Globus pallidus (tissue), 1 donor: ENCODE data around the gene LAMA3.

Source experiments
- DNase-seq: peaks from one replicate; pipeline ENCODE4 v3.0.0-alpha.2; 2015; ENCODE audit warnings: low spot score

LAMA3 gene

DNA sequence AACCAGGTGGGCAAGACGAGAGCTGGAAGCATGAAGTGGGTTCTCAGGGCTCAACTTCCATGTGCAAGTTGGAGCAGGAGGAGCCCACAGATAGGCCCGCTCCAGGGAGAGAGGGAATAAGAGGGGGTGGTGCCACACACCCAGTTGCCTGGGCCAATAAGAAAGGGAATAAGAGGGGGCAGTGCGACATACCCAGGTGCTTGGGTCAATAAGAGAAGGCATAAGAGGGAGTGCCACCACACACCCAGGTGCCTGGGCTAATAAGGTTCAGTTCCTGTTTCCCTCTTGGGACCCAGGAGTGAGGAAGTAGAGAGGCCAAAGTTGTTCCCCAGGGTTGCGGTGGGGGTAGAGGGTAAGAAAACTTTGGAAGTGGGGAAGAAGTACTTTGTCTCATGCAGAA, 127.5 kb downstream of the LAMA3 start:
- DNase-seq: no peak

DNA sequence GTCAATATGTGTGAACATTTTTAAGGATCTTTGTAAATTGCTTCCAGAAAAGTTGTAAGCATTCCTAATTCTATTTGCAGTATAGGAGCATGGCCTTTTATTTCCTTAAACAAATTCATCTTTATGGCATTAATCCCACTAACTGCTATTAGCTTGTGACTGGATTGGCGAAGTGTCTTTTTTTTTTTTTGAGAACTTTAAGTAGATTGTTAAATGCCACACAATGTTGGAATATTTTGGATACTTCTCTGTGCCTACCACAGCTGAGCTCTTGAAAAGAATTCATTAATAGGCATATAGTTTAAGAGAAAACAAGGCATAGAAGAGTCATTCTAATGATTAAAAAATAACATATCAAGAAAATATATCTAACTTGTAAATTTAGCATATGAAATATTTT, 129.7 kb downstream of the LAMA3 start:
- no peak for DNase-seq

DNA sequence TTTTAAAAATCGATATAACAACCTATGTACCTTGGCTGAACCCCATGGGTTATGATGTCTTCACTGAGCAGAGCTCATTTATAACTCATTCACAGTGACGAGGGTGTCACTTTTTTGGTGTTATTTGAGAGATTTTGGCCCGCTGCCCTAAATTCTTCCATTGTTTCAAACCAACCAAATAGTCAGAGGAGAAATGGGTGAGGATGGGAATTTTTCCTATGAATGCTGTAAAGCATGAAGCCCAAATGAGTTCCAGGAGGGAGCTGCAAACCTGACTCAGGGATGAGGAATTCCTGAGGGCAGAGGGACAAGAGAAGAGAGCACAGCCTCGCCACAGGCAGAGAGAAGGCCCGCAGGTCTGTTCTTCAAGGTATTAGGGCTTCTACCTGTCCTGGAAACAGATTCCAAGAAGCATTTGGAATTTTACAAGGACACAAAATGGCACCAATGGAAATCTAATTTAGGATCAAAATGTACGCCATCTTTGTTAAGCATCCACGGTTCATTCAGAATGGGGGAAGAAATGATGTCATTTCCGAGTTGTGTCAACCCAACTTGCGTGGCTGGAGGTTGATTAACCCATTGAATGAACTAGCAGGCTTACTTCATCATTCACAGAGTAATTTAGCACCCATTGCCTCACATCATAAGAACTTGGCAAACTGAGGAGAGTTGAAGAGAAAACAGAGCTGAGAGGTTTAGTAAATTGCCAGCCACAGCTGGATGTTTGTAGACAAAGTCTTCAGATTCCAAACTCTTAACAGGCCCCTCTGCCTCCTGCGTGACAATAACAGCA, 133.5 kb downstream of the LAMA3 start:
- DNase-seq: no peak

DNA sequence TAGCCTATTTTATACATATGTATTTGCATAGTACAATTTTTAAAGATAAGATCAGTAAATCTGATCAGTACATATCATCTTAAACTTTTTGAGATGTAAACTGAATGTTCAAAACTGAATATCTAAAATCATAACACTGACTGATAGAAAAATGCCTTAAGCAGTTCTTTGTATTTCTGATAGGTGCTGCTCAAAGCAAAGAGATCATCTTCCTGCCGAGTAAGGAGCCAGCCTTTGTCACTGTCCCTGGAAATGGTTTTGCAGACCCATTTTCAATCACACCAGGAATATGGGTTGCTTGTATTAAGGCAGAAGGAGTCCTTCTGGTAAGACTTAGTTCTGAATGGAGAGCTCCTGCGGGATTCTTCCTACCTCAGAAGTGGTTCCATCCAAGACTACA, 135.0 kb downstream of the LAMA3 start:
- no peak for DNase-seq

DNA sequence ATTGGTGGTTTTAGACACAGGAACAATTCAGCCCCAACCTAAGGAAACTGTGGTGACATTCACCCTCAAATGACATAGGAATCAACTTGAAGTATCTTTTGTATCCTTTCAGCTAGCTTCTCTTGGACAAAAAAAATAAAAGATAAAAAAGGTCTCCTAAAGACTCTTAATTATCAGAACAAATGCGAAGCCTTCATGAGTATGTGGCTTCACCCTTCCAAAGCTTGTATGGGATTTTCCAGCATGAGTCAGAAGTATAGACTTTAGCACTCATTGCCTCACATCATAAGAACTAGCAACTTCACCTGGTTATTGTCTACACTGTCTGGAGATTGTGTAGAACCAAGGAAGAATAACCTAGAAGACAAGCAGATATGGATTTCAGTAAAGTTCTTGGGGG, 135.4 kb downstream of the LAMA3 start:
- no peak for DNase-seq

DNA sequence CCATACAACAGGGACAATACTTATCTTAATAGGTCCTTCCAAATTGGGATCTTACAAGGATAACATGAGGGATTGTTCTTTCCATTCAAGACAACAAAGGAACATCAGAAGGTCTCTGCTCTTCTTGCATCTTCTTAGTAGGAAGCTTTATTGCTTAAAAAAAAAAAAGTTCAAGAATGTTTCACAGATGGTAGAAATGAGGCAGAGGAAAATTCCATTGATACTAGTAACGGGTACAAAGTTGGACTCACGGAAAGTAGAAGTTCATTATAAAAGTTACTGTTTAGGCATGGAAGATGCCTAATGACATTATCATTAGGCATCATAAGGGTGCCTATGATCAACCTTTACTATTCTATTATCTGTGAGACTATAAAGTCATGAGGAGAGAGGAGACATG, 136.2 kb downstream of the LAMA3 start:
- no peak for DNase-seq

DNA sequence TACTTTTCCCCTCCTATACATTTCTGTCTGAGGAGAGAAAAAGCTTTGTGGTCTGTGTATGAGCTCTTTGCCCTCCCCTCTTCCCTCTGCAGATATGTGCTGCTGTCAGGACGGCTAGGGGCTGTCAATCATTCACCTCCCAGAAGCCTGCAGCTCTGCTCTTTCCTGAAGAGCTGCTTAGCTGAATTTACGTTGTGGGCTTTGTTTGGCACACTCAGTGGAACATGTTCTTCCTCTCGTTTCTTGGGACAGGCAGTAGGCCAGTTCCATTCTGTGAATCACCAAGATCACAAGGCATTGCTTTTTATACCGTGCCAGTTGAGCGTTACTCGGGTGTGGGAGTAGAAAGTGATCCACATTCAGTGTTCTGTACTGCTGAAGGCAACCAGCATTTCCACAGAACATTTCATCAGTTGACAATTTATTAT, 136.7 kb downstream of the LAMA3 start:
- DNase-seq: peak; percentile 45

DNA sequence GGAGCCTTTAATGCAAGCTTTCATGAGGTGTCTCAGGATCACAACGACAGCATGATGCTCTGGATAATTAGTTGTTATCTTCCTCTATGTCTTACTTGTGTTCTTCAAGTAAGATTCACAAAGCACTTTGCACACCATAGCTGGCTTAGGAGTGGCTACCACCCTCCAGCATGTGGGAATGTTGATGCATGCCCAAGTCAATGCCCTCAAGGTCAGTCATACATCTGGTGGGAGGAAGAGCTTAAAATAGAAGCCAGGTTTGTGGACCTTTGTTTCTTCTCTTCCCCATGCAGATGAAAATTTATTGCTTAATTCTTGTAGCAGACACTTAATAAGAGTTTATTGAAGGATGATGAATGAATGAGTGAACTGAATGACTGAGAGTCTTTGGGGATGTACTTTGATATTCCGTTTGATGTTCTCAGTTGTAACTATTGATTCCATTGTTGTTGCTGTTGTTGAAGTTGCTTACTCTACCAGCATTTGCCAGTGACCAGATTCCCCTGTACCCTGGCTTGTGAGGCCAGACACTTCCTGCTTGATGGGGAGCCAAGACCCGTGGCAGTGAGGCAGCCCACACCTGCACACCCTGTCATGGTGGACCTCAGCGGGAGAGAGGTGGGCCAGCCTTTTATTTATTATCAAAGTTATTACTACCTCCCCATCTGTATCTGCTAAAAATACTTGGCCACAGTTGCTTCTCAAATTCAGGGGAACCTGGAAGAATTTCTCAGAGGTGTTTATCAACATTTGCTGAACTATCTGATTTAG, 137.8 kb downstream of the LAMA3 start:
- DNase-seq: no peak

DNA sequence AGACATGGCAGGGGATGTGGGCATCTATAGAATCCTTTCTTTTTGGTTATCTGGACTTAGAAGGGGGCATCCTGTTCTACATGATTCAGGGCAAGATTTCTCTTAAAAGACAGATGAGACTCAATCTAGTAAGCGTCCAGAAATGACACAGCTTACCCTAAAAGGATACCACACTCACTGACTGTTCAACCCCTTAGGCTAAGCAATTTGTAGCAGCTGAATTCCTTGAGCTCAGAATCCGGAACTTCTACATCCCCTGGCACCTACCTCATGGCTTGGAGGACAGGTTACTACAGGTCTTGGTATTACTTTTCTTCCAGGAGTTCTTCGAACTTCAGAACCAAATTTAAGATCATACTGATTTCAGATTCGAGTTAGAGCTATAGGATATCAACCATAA, 138.4 kb downstream of the LAMA3 start:
- DNase-seq: no peak

DNA sequence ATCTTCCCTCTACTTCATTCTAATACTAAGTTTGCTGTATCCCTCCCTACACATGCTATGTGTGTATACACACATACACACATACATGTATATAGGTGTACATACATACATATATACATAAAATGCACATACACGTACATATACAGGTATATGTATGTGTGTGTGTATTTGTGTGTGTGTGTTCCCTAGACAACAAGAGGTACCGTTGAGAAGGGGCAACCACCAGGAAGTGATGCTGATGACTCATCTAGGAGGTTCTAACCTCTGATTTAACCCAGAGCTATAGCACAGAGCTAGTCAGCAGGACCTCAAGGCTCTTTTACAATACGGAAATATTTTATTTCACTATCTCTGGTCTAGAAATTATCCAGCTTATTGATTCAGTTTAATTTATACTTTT, 139.2 kb downstream of the LAMA3 start:
- no peak for DNase-seq

DNA sequence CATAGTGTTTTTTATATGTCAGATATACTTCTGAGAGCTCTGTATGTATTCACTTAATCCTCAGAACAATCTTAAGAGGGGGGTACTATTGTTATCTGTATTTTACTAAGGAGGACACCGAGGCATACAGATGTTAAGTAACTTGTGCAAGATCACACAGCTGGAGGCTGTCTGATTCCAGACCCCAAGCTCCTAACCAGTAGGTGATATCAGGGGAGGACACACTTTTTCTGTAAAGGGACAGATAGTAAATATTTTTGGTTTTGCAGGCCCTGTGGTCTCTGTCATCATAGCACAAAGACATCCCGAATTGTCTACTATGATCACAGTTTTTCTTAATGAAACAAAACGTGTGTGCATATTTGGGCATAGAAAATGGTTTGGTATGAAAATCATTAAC, 143.7 kb downstream of the LAMA3 start:
- no peak for DNase-seq

DNA sequence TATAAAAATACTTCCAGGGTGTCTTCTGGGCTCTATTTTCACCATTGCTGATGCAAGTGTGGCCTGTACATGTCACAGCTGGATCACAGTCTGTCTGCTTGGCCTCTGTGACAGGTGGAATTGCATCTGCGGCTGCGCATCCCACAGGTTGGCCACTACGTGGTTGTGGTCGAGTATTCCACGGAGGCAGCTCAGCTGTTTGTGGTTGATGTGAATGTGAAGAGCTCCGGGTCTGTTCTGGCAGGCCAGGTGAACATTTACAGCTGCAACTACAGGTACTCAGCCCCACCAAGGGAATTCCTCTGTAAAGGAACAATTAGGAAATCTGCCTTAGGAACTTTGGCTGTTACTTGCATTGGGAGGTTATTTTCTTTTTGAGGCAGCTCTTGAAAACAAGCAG, 144.5 kb downstream of the LAMA3 start:
- no peak for DNase-seq

DNA sequence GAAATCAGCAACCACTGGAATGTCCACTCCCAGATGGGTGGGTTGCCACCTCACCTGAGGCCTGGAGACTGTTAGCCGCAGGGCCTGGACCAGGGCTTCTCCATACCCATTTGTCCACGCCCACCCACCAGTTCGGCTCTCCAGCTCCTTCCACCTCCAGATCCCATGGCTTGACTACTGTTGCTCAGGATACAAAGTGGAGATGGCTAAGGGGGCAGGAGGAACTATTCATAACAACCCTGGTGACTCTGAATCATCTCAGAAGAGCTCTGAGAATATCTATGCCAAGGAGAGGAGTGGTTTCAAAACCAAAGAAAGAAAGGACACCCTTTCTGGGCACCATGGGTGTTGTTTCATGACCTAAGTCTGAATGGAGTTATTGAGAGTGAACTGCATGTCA, 145.8 kb downstream of the LAMA3 start:
- DNase-seq: no peak

DNA sequence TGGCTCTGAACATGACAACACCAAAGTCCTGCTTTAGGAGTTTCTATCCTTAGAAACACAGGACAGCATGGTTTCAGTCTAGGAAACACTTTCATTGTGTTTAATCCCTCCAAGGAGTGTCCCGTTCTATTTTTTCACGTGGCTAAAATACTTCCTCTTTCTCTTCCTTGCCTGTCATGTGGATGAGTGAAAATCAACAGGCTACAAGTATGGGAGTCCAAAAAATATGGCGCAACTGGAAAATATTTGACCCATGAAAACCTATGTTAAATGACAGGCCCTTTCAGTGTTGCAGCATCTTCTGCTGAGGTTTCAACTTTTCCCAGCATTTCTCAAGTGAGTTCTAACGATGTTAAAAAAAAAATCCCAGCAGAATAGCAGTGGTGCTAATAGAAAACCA, 146.3 kb downstream of the LAMA3 start:
- DNase-seq: no peak

DNA sequence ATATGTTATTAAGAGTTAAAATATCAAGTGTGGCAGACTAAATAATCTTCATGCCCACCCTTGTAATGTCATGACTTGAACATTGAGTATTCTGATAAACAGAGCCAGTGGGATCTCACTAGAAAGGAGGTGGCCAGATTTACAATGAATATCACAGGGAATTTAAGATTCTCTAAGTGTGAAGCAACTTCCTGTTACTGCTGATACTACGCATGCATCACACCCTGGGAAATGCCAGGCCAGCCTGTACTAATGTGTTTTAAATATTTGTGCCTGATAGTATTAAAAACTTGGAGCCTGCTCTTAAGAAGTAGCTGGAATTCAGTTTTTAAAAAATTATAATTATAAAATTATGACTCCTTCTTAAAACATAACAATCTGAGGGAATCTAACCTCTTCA, 148.3 kb downstream of the LAMA3 start:
- no peak for DNase-seq

DNA sequence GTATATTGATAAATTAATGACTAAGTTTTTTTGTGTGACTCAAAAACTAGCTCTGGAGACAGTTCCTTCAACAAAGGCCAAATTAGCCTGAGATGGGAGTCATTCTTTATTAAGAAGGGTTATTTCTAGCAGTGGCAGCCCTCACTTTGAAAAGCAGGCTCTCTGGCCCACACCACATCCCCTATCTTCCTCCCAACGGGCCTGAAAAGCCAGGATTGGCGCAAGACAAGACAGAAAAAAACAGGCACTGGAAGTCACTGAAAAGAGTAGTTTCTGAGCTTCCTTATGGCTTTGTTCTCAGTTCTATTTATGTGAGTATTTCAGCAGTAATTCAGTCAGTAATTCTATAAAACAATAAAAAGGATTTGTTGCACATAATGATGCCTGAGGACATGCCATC, 149.0 kb downstream of the LAMA3 start:
- DNase-seq: no peak

DNA sequence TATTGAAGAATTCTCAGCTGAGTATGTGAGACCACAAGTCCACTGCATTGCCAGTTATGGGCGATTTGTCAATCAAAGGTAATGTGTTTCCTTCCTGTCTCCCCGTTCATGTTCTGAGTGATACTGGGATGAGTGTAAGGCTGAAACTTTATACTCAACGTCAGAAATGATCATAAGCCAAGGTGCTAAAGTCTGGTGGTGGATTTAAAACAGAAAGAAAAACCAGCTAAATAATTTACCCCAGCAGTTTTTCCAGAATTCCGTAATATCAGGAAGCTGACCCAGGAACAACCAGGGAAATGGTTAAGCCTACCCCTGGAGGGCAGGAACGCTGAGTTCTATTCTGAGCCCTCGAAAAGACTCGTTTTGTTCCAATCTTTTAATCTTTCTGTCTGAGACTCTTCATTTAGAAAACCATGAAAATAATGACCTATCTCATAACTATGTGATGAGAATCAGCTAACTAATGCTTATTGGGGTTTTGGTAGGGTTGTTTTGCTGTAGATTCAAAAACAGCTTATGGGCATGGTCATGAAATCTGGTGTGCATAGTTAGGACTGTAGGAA, 149.6 kb downstream of the LAMA3 start:
- DNase-seq: no peak

DNA sequence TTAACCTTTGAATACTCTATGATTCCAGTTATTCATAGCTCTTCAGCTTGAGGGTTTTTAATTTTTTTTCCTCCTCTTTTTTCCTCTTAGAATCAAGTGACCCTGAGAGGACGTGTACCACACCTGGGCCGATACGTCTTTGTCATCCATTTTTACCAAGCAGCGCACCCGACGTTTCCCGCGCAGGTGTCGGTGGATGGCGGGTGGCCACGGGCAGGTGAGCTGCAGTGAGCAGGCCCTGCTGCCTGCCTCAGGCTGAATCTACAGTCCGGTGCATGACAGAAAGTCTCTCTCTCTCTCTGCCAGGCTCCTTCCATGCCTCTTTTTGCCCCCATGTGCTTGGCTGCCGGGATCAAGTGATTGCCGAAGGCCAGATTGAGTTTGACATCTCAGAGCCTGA, 153.1 kb downstream of the LAMA3 start:
- no peak for DNase-seq

DNA sequence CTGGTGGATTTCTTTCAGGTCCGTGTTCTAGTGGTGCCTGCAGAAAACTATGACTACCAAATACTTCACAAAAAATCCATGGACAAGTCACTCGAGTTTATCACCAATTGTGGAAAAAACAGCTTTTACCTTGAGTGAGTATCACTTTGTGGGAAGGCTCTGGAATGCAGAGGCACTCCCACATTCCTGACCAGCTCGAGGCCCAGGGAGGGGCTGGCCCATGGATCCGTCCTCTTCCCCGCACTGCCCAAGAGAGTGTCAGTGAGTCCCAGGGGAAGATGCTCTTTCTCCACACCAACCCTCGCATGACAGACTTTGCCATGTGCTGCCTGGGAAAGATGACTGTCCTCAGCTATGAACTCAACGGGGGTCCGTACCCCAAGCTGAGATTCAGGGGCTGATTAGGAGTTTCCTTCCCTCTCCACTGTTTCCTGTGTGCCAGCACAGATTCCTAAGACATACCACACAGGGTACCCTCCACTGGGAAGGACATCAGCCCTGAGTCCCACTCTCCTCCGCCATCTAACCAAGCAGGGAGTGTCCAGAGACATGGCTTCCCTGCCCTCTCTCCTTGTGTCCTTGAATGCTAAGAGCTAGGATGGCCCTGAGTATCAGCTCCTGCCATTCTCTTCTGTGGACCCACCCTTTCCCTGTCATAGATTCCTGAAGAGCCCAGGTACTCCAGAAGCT, 155.9 kb downstream of the LAMA3 start:
- no peak for DNase-seq

DNA sequence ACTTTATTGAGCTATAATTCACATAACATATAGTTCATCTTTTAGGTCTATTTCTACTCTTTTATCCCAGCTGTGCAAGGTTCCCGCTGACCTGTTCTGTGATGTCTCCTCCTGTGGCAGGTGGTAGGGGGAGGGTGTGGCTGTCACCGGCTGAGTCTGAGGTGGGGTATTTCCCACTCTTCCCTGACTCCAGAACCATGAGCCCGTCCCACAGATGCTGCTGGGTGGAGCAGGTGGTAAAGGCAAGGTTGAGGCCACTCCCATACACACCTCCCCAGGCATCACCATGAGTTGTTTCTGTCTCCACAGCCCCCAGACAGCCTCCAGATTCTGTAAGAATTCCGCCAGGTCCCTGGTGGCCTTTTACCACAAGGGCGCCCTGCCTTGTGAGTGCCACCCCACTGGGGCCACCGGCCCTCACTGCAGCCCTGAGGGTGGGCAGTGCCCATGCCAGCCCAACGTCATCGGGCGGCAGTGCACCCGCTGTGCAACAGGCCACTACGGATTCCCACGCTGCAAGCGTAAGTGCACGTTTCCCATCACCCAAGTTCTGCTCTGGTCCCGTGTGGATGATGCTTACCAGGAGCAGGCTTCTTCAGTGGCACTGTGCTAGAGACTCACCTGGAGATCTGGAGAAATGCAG, 156.9 kb downstream of the LAMA3 start:
- DNase-seq: no peak

DNA sequence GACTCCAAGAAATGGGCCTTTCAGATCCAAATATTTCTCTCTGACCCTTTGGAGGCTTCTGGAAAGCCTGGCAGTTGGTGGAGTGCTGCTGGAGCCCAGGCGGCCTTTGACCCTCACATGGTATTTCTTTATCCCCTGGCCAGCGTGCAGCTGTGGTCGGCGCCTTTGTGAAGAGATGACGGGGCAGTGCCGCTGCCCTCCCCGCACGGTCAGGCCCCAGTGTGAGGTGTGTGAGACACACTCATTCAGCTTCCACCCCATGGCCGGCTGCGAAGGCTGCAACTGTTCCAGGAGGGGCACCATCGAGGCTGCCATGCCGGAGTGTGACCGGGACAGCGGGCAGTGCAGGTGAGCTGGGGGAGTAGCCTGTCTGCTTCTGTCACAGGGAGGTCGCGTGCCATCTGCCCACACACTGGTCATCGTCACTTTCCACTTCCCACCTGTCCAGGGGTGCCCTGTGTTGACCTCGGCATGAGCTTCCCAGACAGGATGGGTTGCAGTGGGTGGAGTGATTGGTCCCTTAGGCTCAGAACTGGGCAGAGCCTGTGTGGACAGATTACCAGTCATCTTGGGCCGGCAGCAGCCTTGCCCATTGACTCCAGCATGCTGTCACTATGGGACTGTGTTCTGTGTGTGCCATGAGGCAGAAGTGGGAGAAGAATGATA, 158.2 kb downstream of the LAMA3 start:
- no peak for DNase-seq

DNA sequence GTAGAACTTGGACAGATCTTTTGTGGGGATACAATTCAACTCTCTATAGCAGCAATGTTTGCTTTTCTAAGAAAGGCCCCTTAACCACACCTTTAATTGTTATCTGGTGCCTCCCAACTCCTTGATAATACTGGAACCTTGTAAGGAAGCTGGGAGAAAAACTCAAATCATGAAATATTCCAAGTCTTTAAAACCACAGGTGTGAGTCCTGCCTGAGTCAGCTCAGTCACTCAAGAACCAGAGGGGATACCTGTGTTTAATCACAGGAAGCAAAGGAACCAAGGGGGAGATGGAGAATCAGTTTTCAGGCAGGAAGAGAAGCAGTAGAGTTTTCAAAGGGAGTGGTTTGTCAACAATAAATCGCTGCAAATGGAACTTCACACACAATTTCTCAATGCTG, 159.9 kb downstream of the LAMA3 start:
- no peak for DNase-seq
